Osteocyte (in vitro differentiated cells): ENCODE results near the gene ATP2C2. TPM values are rescaled to one million over a fixed set of nuclear protein-coding genes. Genes with fewer than 3 reads are reported as not detected.

Source experiments
- DNase-seq: peaks from one replicate; pipeline ENCODE4 v3.0.0; 2021; ENCODE audit warnings: mixed read lengths; ENCODE audit not compliant: unreplicated experiment; ENCODE audit errors: extremely low spot score
- H3K27ac Mint-ChIP-seq: one replicate; pipeline ENCODE4 v1.8.0; 2021; ENCODE audit warnings: mild to moderate bottlenecking, mixed read lengths; ENCODE audit not compliant: unreplicated experiment
- H3K27me3 Mint-ChIP-seq: one replicate; pipeline ENCODE4 v1.8.0; 2021; ENCODE audit warnings: mixed read lengths; ENCODE audit not compliant: unreplicated experiment
- H3K36me3 Mint-ChIP-seq: one replicate; pipeline ENCODE4 v1.8.0; 2021; ENCODE audit warnings: mixed read lengths; ENCODE audit not compliant: unreplicated experiment
- H3K4me1 Mint-ChIP-seq: one replicate; pipeline ENCODE4 v1.8.0; 2021; ENCODE audit warnings: mixed read lengths; ENCODE audit not compliant: unreplicated experiment
- H3K4me3 Mint-ChIP-seq: one replicate; pipeline ENCODE4 v1.8.0; 2021; ENCODE audit warnings: mild to moderate bottlenecking, moderate library complexity, mixed read lengths; ENCODE audit not compliant: unreplicated experiment
- H3K9me3 Mint-ChIP-seq: one replicate; pipeline ENCODE4 v1.8.0; 2021; ENCODE audit warnings: mixed read lengths; ENCODE audit not compliant: unreplicated experiment
- CTCF ChIP-seq: fragments of 200-600 bp; sonication (generic); IDR thresholded peaks from 2 replicates; pipeline ENCODE4 v1.5.0; 2021; ENCODE audit warnings: antibody characterized with exemption, mild to moderate bottlenecking, moderate library complexity
- total RNA-seq: library from RNA; stranded (reverse); gene quantifications from 2 replicates; pipeline ENCODE4 v1.2.1, GENCODE V29; 2021

The ATP2C2 gene
- total RNA-seq, 1 donor from 2014 or later, result not detected

- no peak for DNase-seq
- Mint-ChIP-seq H3K4me1 (no peaks in the 10 kb centered on the region), H3K9me3 (peaks cover under 1% of the 10 kb centered on the region), H3K36me3 (peaks cover 11% of the 10 kb centered on the region), H3K27me3 (no peaks in the 10 kb centered on the region), H3K4me3 (no peak overlapping the region), H3K27ac (no peak overlapping the region)
- no peak for TF ChIP-seq CTCF
These were observed 92.7 kb downstream of the ATP2C2 start for GRCh38 chr16:84461029-84461412.

- H3K27ac Mint-ChIP-seq, result no peak overlapping the region
- no peaks in the 10 kb centered on the region for H3K4me1 Mint-ChIP-seq
- peaks cover 6% of the 10 kb centered on the region for H3K9me3 Mint-ChIP-seq
- peaks cover 17% of the 10 kb centered on the region for H3K36me3 Mint-ChIP-seq
- DNase-seq, result peak; percentile 78
- H3K27me3 Mint-ChIP-seq, result no peaks in the 10 kb centered on the region
- no peak for TF ChIP-seq CTCF
- H3K4me3 Mint-ChIP-seq, result no peak overlapping the region
These were observed 93.3 kb downstream of the ATP2C2 start for GRCh38 chr16:84461413-84462295.

- no peak for TF ChIP-seq CTCF
- Mint-ChIP-seq H3K36me3 (peaks cover 26% of the 10 kb centered on the region), H3K27me3 (no peaks in the 10 kb centered on the region), H3K4me3 (no peak overlapping the region), H3K4me1 (no peaks in the 10 kb centered on the region), H3K27ac (no peak overlapping the region), H3K9me3 (peaks cover 8% of the 10 kb centered on the region)
- peak; percentile 81 for DNase-seq
These were observed 94.2 kb downstream of the ATP2C2 start for GRCh38 chr16:84462296-84463210.

- peak; percentile 48 for DNase-seq
- Mint-ChIP-seq H3K27me3 (no peaks in the 10 kb centered on the region), H3K4me3 (no peak overlapping the region), H3K4me1 (no peaks in the 10 kb centered on the region), H3K36me3 (peaks cover 31% of the 10 kb centered on the region), H3K9me3 (peaks cover 8% of the 10 kb centered on the region), H3K27ac (no peak overlapping the region)
- TF ChIP-seq CTCF, result no peak
These were observed 94.9 kb downstream of the ATP2C2 start for GRCh38 chr16:84463221-84463620.

GRCh38 chr16:84464116-84464515, 95.8 kb downstream of the ATP2C2 start:
- Mint-ChIP-seq H3K4me1 (no peaks in the 10 kb centered on the region), H3K4me3 (no peak overlapping the region), H3K27me3 (no peaks in the 10 kb centered on the region), H3K9me3 (peaks cover 8% of the 10 kb centered on the region), H3K27ac (no peak overlapping the region), H3K36me3 (peaks cover 30% of the 10 kb centered on the region)
- peak; percentile 38 for DNase-seq
- no peak for TF ChIP-seq CTCF
